Measurements from ENCODE around the gene BUD31. TPM values are rescaled to one million over a fixed set of nuclear protein-coding genes. Genes with fewer than 3 reads are reported as not detected.

The BUD31 gene
- total and polyA plus RNA-seq, 2 of the 13 experiments (the other 11 are each of a cell fraction or from before 2014, with no cell fraction given), result 35.1 to 79.1 TPM

GRCh38 chr7:99437946-99438572 lies 29.3 kb downstream of the BUD31 start:
- WGBS (ENCODE audit: low lambda C conversion rate), result 8% methylated on average over 10 of the region's 20 CpGs
- peak overlapping the region; percentile 79 to 100 (median 100) for H3K4me3 ChIP-seq (replicated peaks in 1 of 3; ENCODE audit: insufficient read depth in 1 of 3, low read depth in 2 of 3, low read length in 3 of 3)
- ChIA-PET POLR2A (interaction anchor here (1.0 to 2.3 kb wide), 10 partner anchors 8 to 256 kb away, joined by 3 to 16 read pairs (median 4); partner anchors contain the start of genes ATP5MF, BUD31, PDAP1 and ZNF394), CTCF (ENCODE audit: low intra/inter-chr PET ratio, low total read pairs) (no interaction called here)
- ATAC-seq (peak; percentile 22), FAIRE-seq (no peak), DNase-seq (ENCODE audit: low spot score) (no peak)
- peaks cover 31% of the 10 kb centered on the region for H3K4me1 ChIP-seq (ENCODE audit: insufficient read depth, low read length)
- BruUV-seq (replicated peaks), result no TSS peak
- intact Hi-C loops (cut with micrococcal nuclease; ENCODE audit: unreplicated experiment), result no loop called here
- H3K9ac ChIP-seq (ENCODE audit: insufficient read depth, low read depth, low read length), result peak overlapping the region; percentile 93
- peaks cover 0 to 3% of the 10 kb centered on the region in 2 experiments; a peak in 1 of 5 replicates for H3K27me3 ChIP-seq (ENCODE audit: control insufficient read depth in 1 of 2, insufficient read depth in 2 of 2, low read length in 2 of 2)
- H3K4me2 ChIP-seq (ENCODE audit: low read depth, low read length), result peak overlapping the region; percentile 79
- peak overlapping the region; percentile 79 for H3K27ac ChIP-seq (ENCODE audit: extremely low read length, insufficient read depth, low read length)
- peaks cover 33% of the 10 kb centered on the region for H3K79me2 ChIP-seq (ENCODE audit: insufficient read depth, low read length)
- H3K36me3 ChIP-seq (replicated peaks in 1 of 2; ENCODE audit: control insufficient read depth in 1 of 2, insufficient read depth in 2 of 2, low read length in 2 of 2), result peaks cover 2 to 19% of the 10 kb centered on the region in 2 experiments; a peak in 3 of 5 replicates
- TF ChIP-seq ZNF292 (CRISPR knock-in tag; IDR thresholded peaks at IDR 0.05; ENCODE audit: borderline replicate concordance, low read depth) (0 out of 2 replicates have a peak, but pooled peaks have one; percentile 11), ZNF121 (CRISPR knock-in tag; IDR thresholded peaks at IDR 0.05) (peak; percentile 4; the same call in 1 of the 2 replicates), ARNTL (CRISPR knock-in tag; IDR thresholded peaks at IDR 0.05) (no peak), ZNF44 (CRISPR knock-in tag; IDR thresholded peaks at IDR 0.05) (no peak), PRDM4 (CRISPR knock-in tag; IDR thresholded peaks at IDR 0.05; ENCODE audit: borderline replicate concordance) (no peak), TBX3 (IDR thresholded peaks at IDR 0.05; ENCODE audit: borderline replicate concordance) (no peak), SP2 (CRISPR knock-in tag; IDR thresholded peaks at IDR 0.05) (0 out of 2 replicates have a peak, but pooled peaks have one; percentile 6), KDM2A (CRISPR knock-in tag; IDR thresholded peaks at IDR 0.05; ENCODE audit: borderline replicate concordance, low read depth) (no peak), ZNF709 (CRISPR knock-in tag; IDR thresholded peaks at IDR 0.05) (no peak), LRRFIP1 (CRISPR knock-in tag; conservative IDR thresholded peaks at IDR 0.05) (no peak), ZNF431 (CRISPR knock-in tag; IDR thresholded peaks at IDR 0.05; ENCODE audit: borderline replicate concordance, low read depth) (0 out of 2 replicates have a peak, but pooled peaks have one; percentile 36), ZNF567 (CRISPR knock-in tag; IDR thresholded peaks at IDR 0.05; ENCODE audit: borderline replicate concordance) (no peak)
- H3K9me3 ChIP-seq (ENCODE audit: low read length), result no peaks in the 10 kb centered on the region
- H2AFZ ChIP-seq (ENCODE audit: low read length), result no peak overlapping the region
- in situ Hi-C loops (cut with HindIII; ENCODE audit: extremely low pct_ligation_motif_present, low pct_unique_long_range_greater_than_20kb), result no loop called here
- 0 out of 2 replicates have a peak, but pooled peaks cover 6% of the 10 kb centered on the region for H4K20me1 ChIP-seq (ENCODE audit: insufficient read depth, low read length)

Measured in HepG2 (cell line).